ENCODE measurements around the gene GCSH.

Gene GCSH

DNA sequence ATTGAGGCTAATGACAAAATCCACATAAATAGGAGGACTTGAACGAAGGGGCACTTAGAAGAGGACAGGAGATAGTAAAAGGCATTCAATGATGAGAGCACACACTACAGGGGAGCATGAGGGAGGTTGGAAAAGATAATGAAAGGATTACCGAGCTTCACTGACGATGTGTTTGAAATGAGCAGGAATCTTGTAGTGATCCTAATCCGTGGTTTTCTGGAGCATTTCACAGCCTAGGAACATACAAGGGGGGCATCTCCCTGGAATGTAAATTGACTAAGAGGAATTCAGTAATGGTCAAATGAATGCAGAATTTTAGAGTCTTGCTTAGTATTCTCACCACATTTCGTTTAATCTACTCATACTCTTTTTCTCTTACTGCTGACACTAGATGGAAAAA lies 55.4 kb downstream of the GCSH start:
- DNase-seq = no peak

DNA sequence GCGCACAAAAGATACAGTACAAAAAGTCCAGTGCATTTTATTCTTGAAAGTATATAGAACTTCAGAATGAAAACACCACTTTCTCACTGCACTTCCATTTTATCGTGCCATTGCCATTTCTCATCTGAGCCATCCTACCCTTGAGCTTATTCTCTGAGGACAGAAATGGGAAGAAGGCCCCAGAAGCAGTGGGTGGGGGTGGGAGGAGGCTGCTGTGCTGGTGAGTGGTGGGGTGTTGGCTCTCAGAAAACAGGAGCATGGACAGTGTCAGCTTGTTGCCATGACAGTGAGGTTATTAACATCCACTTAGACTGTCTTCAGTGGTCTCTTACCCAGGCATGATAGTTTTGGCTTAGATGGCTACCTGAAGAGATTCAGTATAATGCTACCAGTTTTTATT lies 56.1 kb downstream of the GCSH start:
- no peak for DNase-seq

DNA sequence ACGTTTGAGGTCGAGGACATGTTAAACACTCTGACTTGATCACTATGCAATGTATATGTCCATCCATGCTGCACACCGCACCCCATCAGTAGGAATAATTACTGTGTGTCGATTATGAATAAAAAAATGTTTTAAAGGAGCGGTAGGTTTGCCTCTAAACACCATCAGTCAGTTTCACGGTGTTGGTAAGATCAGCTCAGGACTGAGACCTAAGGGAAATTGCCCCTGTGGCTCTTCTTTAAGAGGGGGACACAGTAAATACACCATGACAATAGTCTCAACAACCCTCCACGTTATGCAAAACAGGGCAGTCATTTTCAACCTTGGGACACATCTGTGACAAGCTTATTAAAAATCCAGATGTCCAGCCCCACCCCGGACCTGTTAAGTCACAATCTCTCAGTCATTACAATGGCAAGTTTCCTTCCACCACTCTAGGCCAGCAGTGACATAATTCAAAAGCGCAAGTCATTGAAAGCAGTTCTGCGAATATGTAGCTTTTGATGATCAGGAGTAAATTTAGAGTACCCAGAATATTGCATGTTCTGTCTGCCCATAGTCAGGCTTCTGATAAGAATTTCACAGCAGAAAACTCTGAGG lies 59.3 kb downstream of the GCSH start:
- peak in 1 of 2 experiments; percentile 4 for DNase-seq

DNA sequence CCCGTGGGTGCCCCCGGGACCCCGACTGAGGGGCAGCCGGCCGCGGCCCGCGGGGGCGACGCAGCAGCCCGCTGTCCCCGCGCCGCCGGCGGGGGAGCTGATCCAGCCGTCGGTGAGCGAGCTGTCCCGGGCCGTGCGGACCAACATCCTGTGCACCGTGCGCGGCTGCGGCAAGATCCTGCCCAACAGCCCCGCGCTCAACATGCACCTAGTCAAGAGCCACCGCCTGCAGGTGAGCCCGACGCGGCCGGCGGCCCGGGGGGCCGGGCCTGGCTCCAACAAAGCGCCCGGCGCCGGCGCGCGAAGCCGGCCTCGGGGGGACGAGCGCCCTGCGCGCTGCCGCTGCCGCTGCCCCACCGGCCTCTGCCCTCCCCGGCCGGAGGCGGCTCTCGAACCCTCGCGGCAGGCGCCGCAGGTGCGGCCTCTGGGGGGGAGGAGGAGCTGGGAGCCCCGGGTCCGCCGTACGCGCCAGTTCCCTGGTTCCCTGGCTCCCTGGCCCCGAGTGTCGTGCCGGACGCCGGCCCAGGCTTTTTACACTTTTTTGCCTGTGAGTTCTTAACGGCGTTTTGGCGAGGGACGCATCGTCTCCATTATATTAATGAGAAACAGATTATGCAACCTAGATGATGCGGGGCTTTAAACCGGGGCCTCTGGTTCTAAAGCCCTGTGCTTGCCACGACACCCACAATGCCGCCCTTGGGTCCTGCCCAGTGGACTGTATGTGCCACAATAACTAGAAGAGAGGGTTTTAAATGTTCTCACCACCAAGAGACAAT lies 60.0 kb downstream of the GCSH start:
- DNase-seq = peak in 1 of 2 experiments; percentile 59

DNA sequence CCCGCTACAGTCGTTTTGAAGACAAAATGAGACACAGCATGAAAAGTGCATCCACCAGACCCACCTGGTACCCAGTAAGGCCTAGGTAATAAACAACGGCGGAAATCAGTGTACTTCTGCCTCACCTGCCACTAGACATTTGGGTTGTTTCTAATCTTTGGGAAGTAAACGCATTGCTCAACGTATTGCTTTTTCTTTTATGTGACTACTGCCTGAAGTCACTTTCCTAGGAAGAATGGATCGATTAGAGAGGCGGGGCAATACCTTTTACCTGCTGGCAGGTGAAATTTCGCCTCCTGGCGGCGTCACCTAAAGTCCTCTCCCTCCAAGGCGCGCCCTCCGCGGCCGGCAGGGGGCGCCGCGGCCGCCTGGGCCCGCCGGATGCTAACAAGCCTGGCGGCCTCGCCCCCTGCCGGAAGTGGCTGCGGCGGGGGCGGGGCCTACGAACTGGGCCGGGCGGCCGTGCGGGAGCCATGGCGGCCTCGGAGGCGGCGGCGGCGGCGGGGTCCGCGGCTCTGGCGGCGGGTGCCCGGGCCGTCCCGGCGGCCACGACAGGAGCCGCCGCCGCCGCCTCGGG lies 60.7 kb downstream of the GCSH start, which contains the start of gene ATMIN:
Gene ATMIN, plus strand, starts transcription at position 445 of the 577 bp plus-strand sequence. Its CDS starts 29 bp downstream, at position 474.
- DNase-seq = peak; percentile 47 to 88
